C4-2B (cell line): Measurements from ENCODE around the gene COL15A1.

ENCODE experiments used
- CTCF ChIP-seq: fragments of 450-650 bp; conservative IDR thresholded peaks from 2 replicates; pipeline ENCODE4 v1.5.1; 2017; ENCODE audit warnings: mild to moderate bottlenecking
- ZFX ChIP-seq: fragments of 450-650 bp; IDR thresholded peaks from 2 replicates; pipeline ENCODE4 v1.6.1; 2017

- TF ChIP-seq CTCF: no peak
- no peak for TF ChIP-seq ZFX
Observed at GRCh38 chr9:99073347-99073746, 129.6 kb downstream of the COL15A1 start.
